ENCODE results near the gene LGALS3BP. TPM values are rescaled to one million over a fixed set of nuclear protein-coding genes. Genes with fewer than 3 reads are reported as not detected.
A peak's percentile ranks its signal among the peaks of the same experiment; 100 is the strongest.
"Not testable (repeated sequence)": the region's sequence is repeated elsewhere in the genome, so short reads cannot be mapped to it uniquely, and the experiment has no call there.

LGALS3BP gene
- total RNA-seq, 4 donors from 2014 or later = 193 to 443 (median 390) TPM

GRCh38 chr17:78951967-78952551 lies 27.7 kb downstream of the LGALS3BP start:
- intact Hi-C loops (cut with DNase I) = no loop called here
- Histone ChIP-seq H3K36me3 (no peaks in the 10 kb centered on the region), H3K9me3 (no peaks in the 10 kb centered on the region), H3K27me3 (no peaks in the 10 kb centered on the region), H3K4me1 (peaks cover 17 to 20% of the 10 kb centered on the region in 2 donors), H3K4me3 (replicated peaks in 1 of 3) (no peak overlapping the region), H3K27ac (peak overlapping the region in 2 of 3 donors; percentile 52 to 56)
- TF ChIP-seq CTCF (IDR thresholded peaks at IDR 0.05) = no peak
- TF ChIP-seq POLR2A (IDR thresholded peaks at IDR 0.05) = no peak
- 19 to 26% methylated on average over 8 to 9 of the region's 12 CpGs for WGBS, 2 donors
- peak; percentile 62 to 69 for DNase-seq

GRCh38 chr17:78950870-78951269 lies 28.9 kb downstream of the LGALS3BP start:
- Histone ChIP-seq H3K36me3 (no peaks in the 10 kb centered on the region), H3K9me3 (no peaks in the 10 kb centered on the region), H3K27me3 (no peaks in the 10 kb centered on the region), H3K4me1 (peaks cover 24 to 28% of the 10 kb centered on the region in 2 donors), H3K4me3 (replicated peaks in 1 of 3) (no peak overlapping the region), H3K27ac (no peak overlapping the region)
- TF ChIP-seq POLR2A (IDR thresholded peaks at IDR 0.05) = no peak
- no peak for TF ChIP-seq CTCF (IDR thresholded peaks at IDR 0.05)
- 90 to 100% methylated on average over 2 of the region's 2 CpGs for WGBS, 2 donors
- no peak for DNase-seq
- intact Hi-C loops (cut with DNase I) = no loop called here

- TF ChIP-seq POLR2A (IDR thresholded peaks at IDR 0.05) (no peak), CTCF (IDR thresholded peaks at IDR 0.05) (no peak)
- H3K27ac ChIP-seq = peak overlapping the region; percentile 32 to 80 (median 74)
- H3K4me3 ChIP-seq (replicated peaks in 1 of 3) = no peak overlapping the region
- H3K4me1 ChIP-seq = peaks cover 22 to 32% of the 10 kb centered on the region in 2 donors
- WGBS, 2 donors = 32 to 43% methylated on average over 18 of the region's 18 CpGs
- intact Hi-C loops (cut with DNase I) = no loop called here
- no peaks in the 10 kb centered on the region for H3K27me3 ChIP-seq
- peak; percentile 63 to 66 for DNase-seq
- no peaks in the 10 kb centered on the region for H3K36me3 ChIP-seq
- no peaks in the 10 kb centered on the region for H3K9me3 ChIP-seq
Measured at GRCh38 chr17:78947235-78948149, 32.2 kb downstream of the LGALS3BP start.

GRCh38 chr17:78946631-78947030 lies 33.1 kb downstream of the LGALS3BP start:
- Histone ChIP-seq H3K9me3 (no peaks in the 10 kb centered on the region), H3K4me3 (replicated peaks in 1 of 3) (no peak overlapping the region), H3K4me1 (peaks cover 15 to 23% of the 10 kb centered on the region in 2 donors), H3K27me3 (no peaks in the 10 kb centered on the region), H3K27ac (peak overlapping the region; percentile 32 to 80 (median 74)), H3K36me3 (no peaks in the 10 kb centered on the region)
- intact Hi-C loops (cut with DNase I) = no loop called here
- no peak for TF ChIP-seq CTCF (IDR thresholded peaks at IDR 0.05)
- WGBS, 2 donors = 38 to 56% methylated on average over 8 of the region's 8 CpGs
- DNase-seq = peak; percentile 55 to 65

GRCh38 chr17:78946131-78946530 lies 33.6 kb downstream of the LGALS3BP start:
- Histone ChIP-seq H3K4me3 (replicated peaks in 1 of 3) (no peak overlapping the region), H3K9me3 (no peaks in the 10 kb centered on the region), H3K27ac (peak overlapping the region in 2 of 3 donors; percentile 74 to 80), H3K36me3 (no peaks in the 10 kb centered on the region), H3K4me1 (peaks cover 15 to 22% of the 10 kb centered on the region in 2 donors), H3K27me3 (no peaks in the 10 kb centered on the region)
- intact Hi-C loops (cut with DNase I) = no loop called here
- TF ChIP-seq POLR2A (IDR thresholded peaks at IDR 0.05) (no peak), CTCF (IDR thresholded peaks at IDR 0.05) (no peak)
- 79 to 86% methylated on average over 7 of the region's 7 CpGs for WGBS, 2 donors
- no peak for DNase-seq

- H3K4me3 ChIP-seq (replicated peaks in 1 of 3); H3K9me3 ChIP-seq; H3K27me3 ChIP-seq; H3K36me3 ChIP-seq; intact Hi-C loops (cut with DNase I): not testable (repeated sequence)
- H3K27ac ChIP-seq = peak overlapping the region in 1 of 3 donors; percentile 10
- peaks cover 15 to 22% of the 10 kb centered on the region in 2 donors for H3K4me1 ChIP-seq
- WGBS, 2 donors = 62 to 63% methylated on average over 12 of the region's 12 CpGs
- DNase-seq = peak in 1 of 2 donors; percentile 12
Measured at GRCh38 chr17:78945455-78945854, 34.3 kb downstream of the LGALS3BP start.
